PC-3 (cell line): ENCODE measurements around the gene PRORP. TPM values are rescaled to one million over a fixed set of nuclear protein-coding genes. Genes with fewer than 3 reads are reported as not detected.
A peak's percentile ranks its signal among the peaks of the same experiment; 100 is the strongest.
"Not testable (repeated sequence)": the region's sequence is repeated elsewhere in the genome, so short reads cannot be mapped to it uniquely, and the experiment has no call there.

Experiments
- ATAC-seq: fragments of 200-7000 bp; cut with Tn5 transposase; 2 replicates; pipeline ENCODE4 v1.9.1; 2020; ENCODE audit warnings: mild to moderate bottlenecking, moderate library complexity
- BruUV-seq: library from RNA; stranded (reverse); fragments of 400-500 nt; replicated peaks from 2 replicates; lab custom pipeline; 2021; lab: Mats Ljungman, UMichigan
- CTCF ChIA-PET: fragments of 300-600 bp; sonication (Branson Sonifier 250); formaldehyde crosslinking; loops from one replicate; lab custom pipeline; 2022; ENCODE audit warnings: antibody characterized with exemption; lab: Charles Lee
- POLR2A ChIA-PET: fragments of 300-600 bp; sonication (Branson Sonifier 250); formaldehyde crosslinking; loops from one replicate; lab custom pipeline; 2022; ENCODE audit warnings: antibody characterized with exemption; ENCODE audit not compliant: unreplicated experiment; lab: Charles Lee
- DNase-seq: peaks from one replicate; pipeline ENCODE4 v3.0.0-alpha.2; 2015
- H2AFZ ChIP-seq: fragments of 300-600 bp; sonication (generic); 2 replicates; pipeline ENCODE4 v1.6.0; 2016; ENCODE audit warnings: antibody characterized with exemption, low read length
- H3F3A ChIP-seq: fragments of 300-600 bp; sonication (generic); one replicate; pipeline ENCODE4 v1.6.0; 2017; ENCODE audit warnings: antibody characterized with exemption, low read length, control low read depth, mild to moderate bottlenecking; ENCODE audit not compliant: unreplicated experiment
- H3K27ac ChIP-seq: fragments of 300-600 bp; sonication (generic); 2 replicates; pipeline ENCODE4 v1.5.1; 2016; ENCODE audit warnings: mild to moderate bottlenecking, low read length
- H3K27me3 ChIP-seq: fragments of 300-600 bp; sonication (generic); 2 replicates; pipeline ENCODE4 v1.6.1; 2016; ENCODE audit warnings: low read length, mixed read lengths
- H3K36me3 ChIP-seq: fragments of 300-600 bp; sonication (generic); 2 replicates; pipeline ENCODE4 v1.6.1; 2016; ENCODE audit warnings: low read depth, mixed run types, low read length, mixed read lengths
- H3K4me1 ChIP-seq: fragments of 300-600 bp; sonication (generic); 2 replicates; pipeline ENCODE4 v1.5.1; 2016; ENCODE audit warnings: low read length; ENCODE audit not compliant: insufficient read depth
- H3K4me2 ChIP-seq: fragments of 300-600 bp; sonication (generic); 2 replicates; pipeline ENCODE4 v1.6.0; 2016; ENCODE audit warnings: low read length
- H3K4me3 ChIP-seq: fragments of 300-600 bp; sonication (generic); 2 replicates; pipeline ENCODE4 v1.5.1; 2016; ENCODE audit warnings: mild to moderate bottlenecking, low read length, mixed read lengths
- H3K79me2 ChIP-seq: fragments of 300-600 bp; sonication (generic); 2 replicates; pipeline ENCODE4 v1.6.1; 2017; ENCODE audit warnings: low read length, mixed read lengths
- H3K9ac ChIP-seq: fragments of 300-600 bp; sonication (generic); 2 replicates; pipeline ENCODE4 v1.6.0; 2016; ENCODE audit warnings: mild to moderate bottlenecking, low read length
- H3K9me2 ChIP-seq: fragments of 300-600 bp; sonication (generic); replicated peaks from 2 replicates; pipeline ENCODE4 v1.6.1; 2016; ENCODE audit warnings: mixed run types, low read length, mixed read lengths
- H3K9me3 ChIP-seq: fragments of 300-600 bp; sonication (generic); 2 replicates; pipeline ENCODE4 v1.6.1; 2016; ENCODE audit warnings: low read length, mixed read lengths
- H4K20me1 ChIP-seq: fragments of 300-600 bp; sonication (generic); 2 replicates; pipeline ENCODE4 v1.6.1; 2016; ENCODE audit warnings: low read length, mixed read lengths
- CTCF ChIP-seq: fragments of 300-600 bp; sonication (generic); conservative IDR thresholded peaks from 2 replicates; pipeline ENCODE4 v1.5.1; 2017; ENCODE audit warnings: antibody characterized with exemption, low read depth, mild to moderate bottlenecking, low read length
- EZH2 ChIP-seq: fragments of 300-600 bp; sonication (generic); IDR thresholded peaks from one replicate; pipeline ENCODE4 v1.6.1; 2017; ENCODE audit warnings: antibody characterized with exemption, mild to moderate bottlenecking, low read length; ENCODE audit not compliant: unreplicated experiment
- EZH2phosphoT487 ChIP-seq: fragments of 300-600 bp; sonication (generic); IDR thresholded peaks from 2 replicates; pipeline ENCODE4 v1.6.1; 2018; ENCODE audit warnings: mild to moderate bottlenecking, antibody characterized with exemption, low read length, borderline replicate concordance
- intact Hi-C: fragments of 100-400 bp; cut with micrococcal nuclease; formaldehyde crosslinking; loops from 2 replicates; pipeline ENCODE4 v1.9.0; 2023
- total RNA-seq: library from RNA; depleted of rRNA; stranded (reverse); fragments of >200 nt; gene quantifications from 2 replicates; pipeline ENCODE4 v1.2.3, GENCODE V29; 2014

PRORP gene
- total RNA-seq, 1 experiment from 2014 or later = 25.3 TPM

GRCh38 chr14:35083530-35084150 lies 38.7 kb upstream of the PRORP start:
- intact Hi-C loops = loop anchor here (5.0 kb wide), 1 partner anchor 36 kb away; the partner anchor contains the start of gene FAM177A1
- Histone ChIP-seq H3K27ac (no peak overlapping the region), H3K4me1 (no peaks in the 10 kb centered on the region), H2AFZ (no peak overlapping the region), H3K9me3 (no peaks in the 10 kb centered on the region), H3K4me3 (no peak overlapping the region), H3K79me2 (no peaks in the 10 kb centered on the region), H4K20me1 (no peaks in the 10 kb centered on the region), H3K27me3 (no peaks in the 10 kb centered on the region), H3K36me3 (peaks cover 21% of the 10 kb centered on the region), H3K4me2 (no peak overlapping the region), H3K9ac (no peak overlapping the region), H3F3A (no peaks in the 10 kb centered on the region), H3K9me2 (no peaks in the 10 kb centered on the region)
- DNase-seq = no peak
- no peak for TF ChIP-seq EZH2phosphoT487
- no peak for TF ChIP-seq CTCF
- no peak for TF ChIP-seq EZH2
- ATAC-seq = no peak
- ChIA-PET CTCF (no interaction called here), POLR2A (no interaction called here)
- no TSS peak for BruUV-seq

- Histone ChIP-seq H2AFZ (no peak overlapping the region), H3K4me2 (no peak overlapping the region), H4K20me1 (no peaks in the 10 kb centered on the region), H3K4me1 (no peaks in the 10 kb centered on the region), H3K9me3 (no peaks in the 10 kb centered on the region), H3F3A (no peaks in the 10 kb centered on the region), H3K27me3 (no peaks in the 10 kb centered on the region), H3K9ac (no peak overlapping the region), H3K4me3 (no peak overlapping the region), H3K36me3 (peaks cover 14% of the 10 kb centered on the region; the same call in 1 of the 2 replicates), H3K27ac (no peak overlapping the region), H3K79me2 (no peaks in the 10 kb centered on the region), H3K9me2 (no peaks in the 10 kb centered on the region)
- BruUV-seq = no TSS peak
- POLR2A ChIA-PET = no interaction called here
- ATAC-seq (no peak), DNase-seq (no peak)
- TF ChIP-seq EZH2phosphoT487 = no peak
- TF ChIP-seq EZH2 = no peak
- no peak for TF ChIP-seq CTCF
- CTCF ChIA-PET = no interaction called here
- intact Hi-C loops = no loop called here
These were observed 36.9 kb upstream of the PRORP start for GRCh38 chr14:35085441-35085840.

- H3K27me3 ChIP-seq = no peaks in the 10 kb centered on the region
- H3K9ac ChIP-seq = no peak overlapping the region
- TF ChIP-seq EZH2 (no peak), CTCF (no peak), EZH2phosphoT487 (no peak)
- no peaks in the 10 kb centered on the region for H3K9me2 ChIP-seq
- intact Hi-C loops = no loop called here
- no peaks in the 10 kb centered on the region for H3K9me3 ChIP-seq
- H3K4me1 ChIP-seq = no peaks in the 10 kb centered on the region
- DNase-seq (peak; percentile 4), ATAC-seq (peak; percentile 42; the same call in 1 of the 2 replicates)
- H4K20me1 ChIP-seq = no peaks in the 10 kb centered on the region
- no peak overlapping the region for H3K4me3 ChIP-seq
- H3K27ac ChIP-seq = no peak overlapping the region
- CTCF ChIA-PET = no interaction called here
- H2AFZ ChIP-seq = no peak overlapping the region
- BruUV-seq = no TSS peak
- H3K36me3 ChIP-seq = peaks cover 7% of the 10 kb centered on the region; the same call in 1 of the 2 replicates
- POLR2A ChIA-PET = no interaction called here
- H3F3A ChIP-seq = no peaks in the 10 kb centered on the region
- H3K79me2 ChIP-seq = no peaks in the 10 kb centered on the region
- H3K4me2 ChIP-seq = no peak overlapping the region
These were observed 33.8 kb upstream of the PRORP start for GRCh38 chr14:35088514-35088913.

GRCh38 chr14:35094645-35095044 lies 27.7 kb upstream of the PRORP start:
- H3K4me1 ChIP-seq, H3K9me3 ChIP-seq, BruUV-seq, H3K4me3 ChIP-seq, H3K4me2 ChIP-seq, H3K27me3 ChIP-seq, H3K9me2 ChIP-seq, intact Hi-C loops, H3K36me3 ChIP-seq, CTCF ChIA-PET, POLR2A ChIA-PET, H3F3A ChIP-seq, H2AFZ ChIP-seq, DNase-seq, H3K9ac ChIP-seq, H3K27ac ChIP-seq, H4K20me1 ChIP-seq, ATAC-seq, H3K79me2 ChIP-seq: not testable (repeated sequence)
